Glomerular endothelial cell (primary cell): ENCODE results near the gene CHPF2. TPM values are rescaled to one million over a fixed set of nuclear protein-coding genes. Genes with fewer than 3 reads are reported as not detected.

ENCODE experiments used
- DNase-seq: peaks from one replicate; pipeline ENCODE4 v3.0.0-alpha.2; 2011; ENCODE audit warnings: low read depth, low spot score; ENCODE audit errors: extremely low read depth
- total RNA-seq: library from RNA; depleted of rRNA; stranded (reverse); fragments of >200 nt; gene quantifications from 2 replicates; pipeline ENCODE4 v1.2.3, GENCODE V29; 2015

Gene CHPF2, protein sequence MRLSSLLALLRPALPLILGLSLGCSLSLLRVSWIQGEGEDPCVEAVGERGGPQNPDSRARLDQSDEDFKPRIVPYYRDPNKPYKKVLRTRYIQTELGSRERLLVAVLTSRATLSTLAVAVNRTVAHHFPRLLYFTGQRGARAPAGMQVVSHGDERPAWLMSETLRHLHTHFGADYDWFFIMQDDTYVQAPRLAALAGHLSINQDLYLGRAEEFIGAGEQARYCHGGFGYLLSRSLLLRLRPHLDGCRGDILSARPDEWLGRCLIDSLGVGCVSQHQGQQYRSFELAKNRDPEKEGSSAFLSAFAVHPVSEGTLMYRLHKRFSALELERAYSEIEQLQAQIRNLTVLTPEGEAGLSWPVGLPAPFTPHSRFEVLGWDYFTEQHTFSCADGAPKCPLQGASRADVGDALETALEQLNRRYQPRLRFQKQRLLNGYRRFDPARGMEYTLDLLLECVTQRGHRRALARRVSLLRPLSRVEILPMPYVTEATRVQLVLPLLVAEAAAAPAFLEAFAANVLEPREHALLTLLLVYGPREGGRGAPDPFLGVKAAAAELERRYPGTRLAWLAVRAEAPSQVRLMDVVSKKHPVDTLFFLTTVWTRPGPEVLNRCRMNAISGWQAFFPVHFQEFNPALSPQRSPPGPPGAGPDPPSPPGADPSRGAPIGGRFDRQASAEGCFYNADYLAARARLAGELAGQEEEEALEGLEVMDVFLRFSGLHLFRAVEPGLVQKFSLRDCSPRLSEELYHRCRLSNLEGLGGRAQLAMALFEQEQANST
- 116 and 140 TPM in 2 replicates for total RNA-seq

DNA sequence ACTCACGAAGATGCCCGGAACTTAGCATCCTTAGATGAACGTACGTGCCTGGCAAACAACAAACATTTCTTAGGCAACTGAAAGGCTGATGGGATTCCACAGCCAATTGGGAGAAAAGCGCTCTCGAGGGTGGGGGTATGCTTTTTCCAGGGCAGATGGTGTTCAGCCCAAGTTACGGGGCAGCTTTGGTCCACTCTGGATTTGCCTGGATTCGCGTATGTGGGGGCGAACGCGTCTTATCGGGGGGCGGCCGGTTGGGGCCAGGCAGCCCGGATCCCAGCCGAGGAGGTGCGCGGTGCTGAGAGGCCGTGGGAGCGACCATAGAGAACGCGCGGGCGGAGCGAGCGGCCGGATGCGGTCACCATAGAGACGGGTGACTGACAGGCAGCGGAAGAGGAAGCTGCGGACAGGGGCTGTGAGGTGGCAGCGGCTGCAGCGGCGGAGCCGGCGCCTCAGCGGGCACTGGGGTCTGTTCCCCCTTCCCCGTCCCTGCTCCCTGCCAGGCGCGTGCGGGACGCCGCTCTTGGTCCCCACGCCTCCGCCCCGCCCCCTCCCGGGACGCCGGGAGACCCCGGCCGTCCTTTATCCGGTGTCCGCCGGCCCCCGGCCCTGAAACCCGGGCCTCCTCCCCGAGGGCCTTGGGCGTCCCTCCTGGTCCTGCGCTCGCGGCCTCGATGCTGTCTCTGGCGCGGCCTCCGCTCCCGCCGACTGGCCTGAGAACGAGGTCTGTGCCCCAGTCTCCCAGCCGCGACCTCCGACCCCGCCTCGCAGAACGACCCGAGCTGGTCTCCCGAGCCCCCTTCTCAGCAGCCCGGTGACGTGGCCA, at the start of gene CHPF2:
Gene CHPF2, plus strand, starts transcription at position 393 of the 826 bp plus-strand sequence. CDS start 1,529 bp downstream, outside the sequence.
- DNase-seq: no peak

DNA sequence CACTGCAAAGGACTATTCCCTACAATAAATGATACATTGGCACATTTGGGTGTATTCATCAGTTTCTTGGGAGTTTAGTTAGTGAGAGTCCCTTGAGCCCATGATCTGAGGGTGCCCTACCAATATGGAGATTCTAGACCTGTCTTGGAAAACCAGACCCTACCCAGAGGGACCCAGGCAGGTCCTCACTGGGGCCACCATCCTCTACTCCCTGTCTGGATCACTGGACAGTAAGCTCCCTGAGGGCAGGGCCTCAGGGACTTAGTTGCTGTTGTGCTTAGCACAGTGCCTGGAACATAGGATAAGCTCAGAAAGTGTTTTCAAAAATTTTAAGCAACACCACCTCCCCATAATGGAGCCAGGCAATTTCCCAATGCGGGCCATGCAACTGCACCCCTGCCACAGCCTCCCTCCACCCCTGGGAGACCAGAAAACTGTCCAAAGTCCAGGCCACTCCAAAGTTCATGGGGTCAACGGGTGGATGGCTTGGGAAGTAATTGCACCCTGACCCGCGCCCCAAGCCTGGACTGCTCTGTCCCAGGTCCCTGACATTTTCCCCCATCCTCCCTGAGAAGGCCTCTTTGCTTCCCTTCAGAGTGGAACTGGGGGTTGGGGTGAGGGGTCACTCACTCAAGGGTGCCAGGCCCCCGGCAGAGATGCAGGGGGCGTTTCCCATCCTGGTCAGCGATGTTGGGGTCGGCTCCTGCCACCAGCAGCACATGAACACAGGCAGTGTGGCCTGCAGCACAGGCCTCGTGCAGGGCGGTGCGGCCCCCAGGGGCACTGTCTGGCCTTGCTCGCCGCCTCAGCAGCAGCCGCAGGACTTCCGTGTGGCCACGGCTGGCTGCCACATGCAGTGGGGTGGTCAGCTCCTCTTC, 46.3 kb upstream of the CHPF2 start:
- DNase-seq: no peak

- no peak for DNase-seq
Measured at GRCh38 chr7:151186640-151187408, 45.5 kb upstream of the CHPF2 start, which contains the start of gene ASB10. ASB10 (minus strand) TSS chr7:151187250; CDS start chr7:151187130, 120 bp downstream.

DNA sequence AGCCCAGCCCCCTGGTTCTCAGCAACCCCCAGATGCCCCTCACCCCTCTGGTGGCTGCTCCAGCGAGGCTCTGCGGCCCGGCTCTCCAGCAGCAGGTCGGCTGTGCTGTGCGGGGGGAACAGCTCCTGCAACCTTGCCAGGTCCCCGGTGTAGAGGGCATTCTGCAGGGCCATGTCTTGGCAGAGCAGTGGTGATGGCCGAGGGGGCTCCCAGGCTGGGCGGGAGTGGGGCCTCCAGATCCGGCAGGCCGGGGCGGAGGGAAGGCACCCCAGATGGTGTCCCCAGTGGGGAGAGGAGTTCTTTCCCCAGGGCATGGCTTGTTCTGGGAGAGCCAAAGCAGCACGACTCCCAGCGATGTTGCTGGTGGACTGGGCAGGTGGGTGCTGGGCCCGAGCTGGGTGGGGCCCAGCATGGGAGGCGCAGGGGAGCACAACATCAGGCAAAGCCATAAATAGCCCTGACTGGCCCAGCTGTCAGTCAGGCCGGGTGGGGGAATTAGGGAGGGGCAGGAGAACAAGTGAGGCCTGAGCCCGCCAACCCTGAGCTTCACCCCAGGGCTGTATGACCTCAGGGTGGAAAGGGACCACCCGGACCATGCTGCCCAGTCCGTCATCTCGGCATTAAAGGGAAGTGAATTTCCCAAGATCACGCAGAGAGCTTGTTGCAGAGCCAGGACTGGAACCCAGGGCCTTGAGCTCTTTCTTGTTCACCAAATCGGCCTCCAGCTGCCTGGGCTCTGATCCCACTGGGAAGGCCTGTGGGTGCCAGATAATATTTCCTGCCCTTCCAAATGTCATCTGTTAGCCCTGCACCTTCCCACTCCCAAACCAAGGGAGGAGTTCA, 44.7 kb upstream of the CHPF2 start:
- no peak for DNase-seq

- DNase-seq: no peak
Measured at GRCh38 chr7:151188252-151188542, 44.1 kb upstream of the CHPF2 start.

DNA sequence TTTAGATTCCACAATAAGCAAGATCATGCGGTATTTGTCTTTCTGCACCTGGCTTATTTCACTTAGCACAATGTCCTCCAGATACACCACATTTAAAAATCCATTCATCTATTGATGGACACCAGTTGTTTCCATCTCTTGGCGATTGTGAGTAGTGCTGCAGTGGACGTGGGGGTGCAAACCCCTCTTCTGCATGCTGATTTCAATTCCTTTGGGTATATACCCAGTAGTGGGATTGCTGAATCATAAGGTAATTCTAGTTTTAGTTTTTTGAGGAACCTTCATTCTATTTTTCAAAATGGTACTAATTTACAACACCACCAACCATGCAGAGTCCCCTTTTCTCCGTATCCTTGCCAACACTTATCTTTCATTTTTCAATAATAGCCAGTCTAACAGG, 43.2 kb upstream of the CHPF2 start:
- DNase-seq: no peak

- DNase-seq: no peak
Measured at GRCh38 chr7:151191544-151191943, 40.7 kb upstream of the CHPF2 start.

- DNase-seq: no peak
Measured at GRCh38 chr7:151192002-151192539, 40.2 kb upstream of the CHPF2 start.

DNA sequence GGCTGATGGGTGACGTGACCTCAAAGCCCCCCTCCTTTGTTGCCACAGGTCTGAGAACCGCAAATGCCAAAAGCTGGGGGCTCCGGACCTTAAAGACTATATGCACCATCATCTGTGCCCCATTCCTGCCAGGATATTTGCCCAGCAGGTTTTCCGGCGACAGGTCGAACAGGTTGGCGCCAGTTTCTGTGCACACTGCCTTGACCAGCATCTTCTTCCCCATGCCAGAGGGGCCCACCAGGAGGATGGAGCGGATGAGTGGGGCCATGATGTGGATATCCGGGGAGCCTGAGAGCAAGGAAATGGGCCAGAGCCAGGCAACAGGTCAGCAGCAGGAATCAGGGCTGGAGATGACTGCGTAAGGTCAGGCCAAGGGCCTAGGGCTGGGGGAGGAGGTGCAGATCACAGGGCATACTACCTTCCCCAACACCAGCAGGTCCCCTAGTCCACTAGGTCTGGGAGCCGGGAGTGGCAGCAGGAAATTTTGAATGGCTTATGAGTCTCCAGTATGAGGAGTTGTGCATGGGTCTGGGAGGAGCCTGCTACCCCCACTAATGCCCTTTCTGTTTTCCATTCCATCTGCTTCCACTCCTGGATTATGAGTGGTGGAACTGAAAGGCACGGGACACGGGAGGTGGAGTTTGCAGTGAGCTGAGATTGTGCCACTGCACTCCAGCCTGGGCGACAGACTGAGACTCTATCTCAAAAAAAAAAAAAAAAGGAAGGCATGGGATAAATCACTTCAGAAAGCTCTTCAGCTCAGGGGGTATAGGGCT, 38.9 kb upstream of the CHPF2 start:
- DNase-seq: no peak

- DNase-seq: no peak
Measured at GRCh38 chr7:151194188-151194587, 38.1 kb upstream of the CHPF2 start.

- DNase-seq: no peak
Measured at GRCh38 chr7:151195616-151196450, 36.5 kb upstream of the CHPF2 start.

GRCh38 chr7:151197932-151198331, 34.4 kb upstream of the CHPF2 start:
- no peak for DNase-seq

DNA sequence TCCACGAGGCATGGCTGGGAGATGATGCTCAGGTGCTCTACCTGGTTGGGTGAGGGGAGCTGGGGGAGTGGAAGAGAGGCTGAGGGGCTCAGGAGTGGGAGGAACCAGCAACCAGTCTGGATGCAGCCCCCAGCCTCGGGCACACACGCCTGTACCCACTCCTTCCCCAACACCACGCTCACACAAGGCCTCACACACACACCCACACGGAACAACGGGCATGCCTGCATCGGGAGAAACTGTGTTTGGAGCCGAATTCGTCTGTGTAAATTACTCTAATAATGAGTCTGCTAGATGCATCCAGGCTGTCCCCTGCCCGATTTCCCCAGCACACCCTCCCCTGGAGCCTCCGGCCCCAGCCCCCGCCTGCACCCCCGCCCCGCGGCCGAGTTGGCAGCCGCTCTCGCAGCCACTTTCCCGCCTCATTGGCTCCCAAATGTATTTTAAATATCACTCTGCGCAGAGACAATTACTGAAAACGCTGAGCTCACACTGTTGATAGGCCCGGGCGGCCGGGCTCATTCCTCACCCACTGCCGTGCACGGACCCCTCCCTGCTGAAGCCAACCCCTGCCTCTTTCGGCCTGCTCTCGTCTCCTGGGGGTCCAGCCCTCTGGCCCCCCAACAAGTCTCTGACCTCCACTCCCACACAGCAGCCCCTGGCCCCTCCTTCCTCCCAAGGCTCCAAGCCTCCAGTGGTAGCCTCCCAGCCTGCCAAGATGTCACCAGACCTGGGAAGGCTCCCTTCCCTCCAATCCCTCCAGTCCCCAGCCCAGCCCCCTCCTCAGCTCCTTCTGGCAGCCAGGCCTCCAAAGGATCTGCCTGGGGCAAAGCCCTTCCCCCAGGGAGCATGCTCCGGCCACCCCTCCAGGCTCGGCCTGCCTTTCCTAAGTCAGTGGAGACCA, 33.1 kb upstream of the CHPF2 start:
- DNase-seq: no peak

DNA sequence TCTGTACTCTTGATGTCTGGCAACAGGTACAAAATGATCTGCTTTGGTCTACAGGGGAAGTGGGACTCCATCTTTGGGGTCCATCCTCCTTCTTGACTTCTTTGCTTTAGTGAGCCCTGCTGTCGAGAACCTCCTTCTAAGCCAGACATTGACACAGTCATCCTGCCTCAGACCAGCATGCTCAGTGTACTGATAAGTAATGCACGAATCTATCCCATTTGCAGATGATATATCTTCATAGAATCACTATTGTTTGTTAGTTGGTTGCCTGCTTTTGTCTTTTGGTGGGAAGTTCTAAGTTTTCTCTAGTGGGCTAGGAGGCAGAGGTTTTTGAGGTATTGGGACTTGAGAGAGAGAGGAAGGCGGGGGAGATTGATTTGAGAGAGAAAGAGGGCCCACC, 30.9 kb upstream of the CHPF2 start:
- DNase-seq: no peak

- no peak for DNase-seq
Measured at GRCh38 chr7:151201751-151202150, 30.5 kb upstream of the CHPF2 start.

GRCh38 chr7:151202836-151203235, 29.4 kb upstream of the CHPF2 start:
- no peak for DNase-seq
